Vagina (tissue), 2 donors: ENCODE measurements around the gene EDRF1. TPM values are rescaled to one million over a fixed set of nuclear protein-coding genes. Genes with fewer than 3 reads are reported as not detected.

ENCODE experiments used
- DNase-seq, 2 donors: peaks; one replicate each; pipeline ENCODE4 v3.0.0-alpha.2; 2017; ENCODE audit errors: extremely low spot score in 2 of 2
- H3K27ac ChIP-seq: fragments of 200-600 bp; sonication (generic); one replicate; pipeline ENCODE4 v1.5.1; 2019
- H3K27me3 ChIP-seq: fragments of 200-600 bp; sonication (generic); one replicate; pipeline ENCODE4 v1.5.1; 2019
- H3K36me3 ChIP-seq, 2 donors: fragments of 200-600 bp; sonication (generic); one replicate each; pipeline ENCODE4 v1.5.1; 2017 to 2019
- H3K4me1 ChIP-seq: fragments of 200-600 bp; sonication (generic); one replicate; pipeline ENCODE4 v1.5.1; 2019
- H3K4me3 ChIP-seq, 2 donors: fragments of 200-600 bp; sonication (generic); 1 replicate in 1 of 2; 2 replicates in 1 of 2; pipeline ENCODE4 v1.5.1; 2016 to 2019
- H3K9me3 ChIP-seq: fragments of 200-600 bp; sonication (generic); one replicate; pipeline ENCODE4 v1.5.1; 2019
- CTCF ChIP-seq, 3 experiments: fragments of 450-650 bp in 2 of 3; fragments of 200-600 bp in 1 of 3; sonication (generic) in 1 of 3; IDR thresholded peaks; one replicate each; pipeline ENCODE4 v1.5.1; 2017 to 2019; ENCODE audit warnings: antibody characterized with exemption in 3 of 3, mild to moderate bottlenecking in 2 of 3, moderate library complexity in 2 of 3
- POLR2A ChIP-seq, 2 donors: fragments of 450-650 bp; IDR thresholded peaks; one replicate each; pipeline ENCODE4 v1.6.1; 2017; ENCODE audit warnings: antibody characterized with exemption in 2 of 2, mild to moderate bottlenecking in 2 of 2, moderate library complexity in 2 of 2
- POLR2AphosphoS5 ChIP-seq, 2 donors: sonication (generic); formaldehyde crosslinking; IDR thresholded peaks; one replicate each; pipeline ENCODE4 v1.9.0; 2017; ENCODE audit warnings: antibody characterized with exemption in 2 of 2, mild to moderate bottlenecking in 2 of 2, low read depth in 1 of 2; ENCODE audit not compliant: insufficient read depth in 1 of 2
- intact Hi-C: fragments of 100-400 bp; cut with DNase I; formaldehyde crosslinking; loops from one replicate; pipeline ENCODE4 v1.15.1; 2023
- total RNA-seq: library from RNA; depleted of rRNA; stranded (reverse); fragments of >200 nt; gene quantifications from one replicate; pipeline ENCODE4 v1.2.3, GENCODE V29; 2016

EDRF1 gene
- total RNA-seq, 1 donor from 2014 or later: 16.5 TPM

GRCh38 chr10:125811251-125811650 is 91.7 kb downstream of the EDRF1 start:
- no peak for DNase-seq
- Histone ChIP-seq H3K4me3 (no peak overlapping the region), H3K36me3 (peaks cover 0 to 45% of the 10 kb centered on the region in 2 donors), H3K9me3 (no peaks in the 10 kb centered on the region), H3K4me1 (no peaks in the 10 kb centered on the region), H3K27ac (no peak overlapping the region), H3K27me3 (no peaks in the 10 kb centered on the region)
- intact Hi-C loops: no loop called here
- no peak for TF ChIP-seq CTCF (IDR thresholded peaks at IDR 0.05)
- TF ChIP-seq POLR2A (IDR thresholded peaks at IDR 0.05): no peak
- TF ChIP-seq POLR2AphosphoS5 (IDR thresholded peaks at IDR 0.05; ENCODE audit: insufficient read depth in 1 of 2, low read depth in 1 of 2): no peak

- Histone ChIP-seq H3K27ac (no peak overlapping the region), H3K4me1 (no peaks in the 10 kb centered on the region), H3K4me3 (no peak overlapping the region), H3K9me3 (no peaks in the 10 kb centered on the region), H3K36me3 (peaks cover 0 to 35% of the 10 kb centered on the region in 2 donors), H3K27me3 (no peaks in the 10 kb centered on the region)
- intact Hi-C loops: no loop called here
- TF ChIP-seq CTCF (IDR thresholded peaks at IDR 0.05) (no peak), POLR2A (IDR thresholded peaks at IDR 0.05) (no peak), POLR2AphosphoS5 (IDR thresholded peaks at IDR 0.05; ENCODE audit: insufficient read depth in 1 of 2, low read depth in 1 of 2) (no peak)
- no peak for DNase-seq
Measured at GRCh38 chr10:125812128-125812750, 92.7 kb downstream of the EDRF1 start.

Other genes with a start within 250 kb of the EDRF1 start
- not detected for gene TEX36, start 36.5 kb upstream of the EDRF1 start, total RNA-seq
- not detected for gene MMP21, start 56.1 kb downstream of the EDRF1 start, total RNA-seq
- gene UROS, start 103.5 kb downstream of the EDRF1 start, total RNA-seq: 20.9 TPM
- gene BCCIP, start 103.8 kb downstream of the EDRF1 start, total RNA-seq: 30.9 TPM
- 30.2 TPM for gene DHX32, start 161.6 kb downstream of the EDRF1 start, total RNA-seq
- 6.6 TPM for gene FANK1, start 176.9 kb downstream of the EDRF1 start, total RNA-seq